ENCODE results near the gene KIAA1671. TPM values are rescaled to one million over a fixed set of nuclear protein-coding genes. Genes with fewer than 3 reads are reported as not detected.

Gene KIAA1671
- total RNA-seq, 2 experiments from 2014 or later: 9.4 to 10.6 TPM

DNA sequence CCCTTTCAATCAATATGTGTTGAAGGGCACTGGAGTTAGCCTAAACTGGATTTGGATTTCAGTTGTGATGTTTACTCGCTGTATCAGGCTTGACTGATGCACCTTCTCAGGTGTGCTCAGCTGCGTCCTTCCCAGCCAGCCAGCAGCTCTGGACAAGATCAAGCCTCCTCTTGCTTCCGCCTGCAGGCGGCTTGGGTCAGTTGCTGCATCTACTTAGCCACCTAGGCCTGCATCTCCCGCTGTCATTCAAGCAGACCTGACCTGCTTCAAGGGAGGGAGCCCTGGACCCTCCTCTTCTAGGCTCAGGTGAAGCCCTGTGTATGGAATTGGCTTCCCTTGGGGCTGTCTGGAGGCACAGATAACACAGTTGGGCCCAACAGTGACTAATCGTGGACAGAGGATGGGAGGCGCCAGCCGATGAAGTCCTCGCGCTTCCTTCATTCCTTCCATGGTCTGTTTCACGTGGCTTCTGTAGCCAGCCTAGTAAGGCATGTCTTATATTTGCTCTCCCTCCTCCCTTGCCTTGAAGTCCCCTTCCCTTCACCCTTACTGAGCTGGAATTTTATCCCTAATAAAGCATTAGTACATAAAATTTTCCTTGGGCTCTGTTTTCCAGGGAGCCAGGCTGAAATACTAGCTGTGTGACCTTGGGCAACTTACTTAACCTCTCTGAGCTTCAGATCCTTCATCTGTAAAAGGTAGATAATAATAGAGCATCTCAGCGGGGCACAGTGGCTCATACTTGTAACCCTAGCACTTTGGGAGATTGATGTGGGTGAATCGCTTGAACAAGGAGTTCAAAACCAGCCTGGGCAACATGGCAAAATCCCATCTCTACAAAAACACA, 3.9 kb upstream of the KIAA1671 start:
- POLR2A ChIA-PET: interaction anchor here (0.5 kb wide), 1 partner anchor 111 kb away, joined by 5 read pairs; no protein-coding TSS in a partner anchor
- CTCF ChIA-PET: interaction anchor here (0.6 to 1.5 kb wide), 4 partner anchors 10 to 163 kb away, joined by 3 to 4 read pairs (median 3); no protein-coding TSS in a partner anchor

DNA sequence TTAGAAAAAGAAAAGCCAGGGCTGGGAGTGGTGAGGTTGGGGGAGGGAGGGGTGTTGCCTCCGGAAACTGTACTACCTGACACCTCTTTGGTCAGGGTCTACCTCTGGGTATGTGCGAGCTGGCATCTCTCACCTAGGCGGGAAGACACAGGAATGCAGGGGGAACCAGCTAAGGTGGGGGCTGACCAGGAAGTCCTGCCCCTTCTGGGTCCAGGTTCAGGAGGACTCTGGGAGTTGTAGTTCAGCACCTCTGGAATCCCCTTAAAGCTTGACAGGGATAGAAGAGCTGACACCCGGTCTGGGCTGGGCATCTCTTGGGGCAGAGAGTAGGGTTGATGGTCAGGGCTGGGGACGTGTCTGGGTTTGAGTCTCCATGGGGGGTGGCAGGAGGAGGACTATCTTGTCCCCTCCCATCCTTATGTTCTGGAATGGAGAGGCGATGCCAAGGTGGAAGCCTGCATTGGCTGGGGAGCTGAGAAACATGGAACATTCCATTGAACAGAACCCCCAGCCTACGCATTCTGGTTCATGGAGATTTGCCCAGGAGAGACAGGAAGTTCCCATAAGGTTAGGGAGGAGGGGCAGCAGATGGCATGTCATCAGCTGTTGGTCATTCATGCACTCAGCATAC, 2.1 kb upstream of the KIAA1671 start:
- CTCF ChIA-PET: interaction anchor here (1.3 to 1.7 kb wide), 6 partner anchors 12 to 104 kb away, joined by 3 to 7 read pairs (median 5); no protein-coding TSS in a partner anchor
- POLR2A ChIA-PET: interaction anchor here (0.7 kb wide), 1 partner anchor 531 kb away, joined by 3 read pairs; no protein-coding TSS in a partner anchor

DNA sequence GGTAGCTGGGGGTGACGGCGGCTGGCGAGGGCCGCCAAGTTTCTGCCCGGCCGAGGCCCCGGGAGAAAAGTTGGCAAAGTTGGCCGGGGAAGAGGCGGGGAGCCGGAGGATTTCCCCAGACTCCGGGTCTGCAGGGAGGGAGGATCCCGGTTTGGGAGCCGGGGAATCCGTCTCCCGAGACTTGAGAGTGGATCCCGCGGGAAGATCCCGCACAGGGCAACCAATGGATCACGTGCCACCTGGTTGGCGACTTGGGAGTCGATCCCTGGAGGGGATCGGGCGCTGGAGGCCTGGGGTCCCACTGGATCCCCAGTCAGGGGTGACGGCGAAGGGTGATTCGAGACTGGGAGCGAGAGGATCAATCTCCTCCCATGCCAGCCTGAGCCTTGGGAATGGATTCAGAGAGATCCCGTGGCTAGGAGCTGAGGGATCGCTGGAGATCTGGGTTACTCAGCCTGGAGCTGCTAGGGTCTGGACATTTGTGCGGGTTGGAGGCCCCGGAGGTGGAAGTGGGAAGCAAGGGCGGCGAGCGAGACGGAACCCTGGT, 394 bp downstream of the KIAA1671 start:
- ChIA-PET CTCF (interaction anchor here (0.6 to 1.9 kb wide), 3 partner anchors 96 to 282 kb away, joined by 3 to 6 read pairs (median 3); no protein-coding TSS in a partner anchor), POLR2A (no interaction called here)

DNA sequence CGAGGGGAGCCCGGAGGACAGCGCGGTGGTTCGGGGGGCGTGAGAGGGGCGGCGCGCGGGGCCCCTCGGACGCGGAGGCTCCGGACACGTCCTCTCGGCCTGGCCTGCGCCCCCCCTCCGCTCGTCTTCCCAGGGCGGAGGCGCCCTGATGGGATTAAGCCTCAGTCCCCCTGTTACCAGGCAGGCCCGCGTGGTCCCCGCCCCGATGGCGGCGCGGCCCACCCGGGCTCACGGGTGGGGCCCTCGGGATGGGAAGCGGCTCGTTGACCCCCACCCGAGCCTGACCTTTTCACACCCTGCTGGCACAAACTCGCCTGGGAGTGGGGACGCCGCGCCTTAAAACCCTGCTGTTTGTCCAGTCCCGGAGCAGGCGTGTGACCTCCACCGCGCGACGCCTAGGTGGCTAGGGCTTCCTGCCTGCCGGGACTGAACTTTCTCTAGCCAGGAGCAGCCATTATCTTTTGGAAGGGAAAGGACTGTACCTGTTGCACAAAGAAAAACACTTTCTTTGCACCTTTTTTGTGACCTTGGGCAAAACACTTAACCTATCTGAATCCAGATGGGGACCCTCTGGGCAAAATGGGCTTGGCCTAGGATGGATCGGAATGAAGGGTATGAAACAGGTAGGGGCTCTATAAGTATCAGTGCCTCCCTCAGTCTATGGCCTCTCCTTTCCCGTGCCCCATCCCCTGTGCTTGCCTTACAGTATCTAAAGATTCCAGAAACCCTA, 1.0 kb downstream of the KIAA1671 start:
- ChIA-PET CTCF (interaction anchor here (0.9 to 1.9 kb wide), 3 partner anchors 95 to 106 kb away, joined by 3 to 6 read pairs (median 5); no protein-coding TSS in a partner anchor), POLR2A (no interaction called here)

DNA sequence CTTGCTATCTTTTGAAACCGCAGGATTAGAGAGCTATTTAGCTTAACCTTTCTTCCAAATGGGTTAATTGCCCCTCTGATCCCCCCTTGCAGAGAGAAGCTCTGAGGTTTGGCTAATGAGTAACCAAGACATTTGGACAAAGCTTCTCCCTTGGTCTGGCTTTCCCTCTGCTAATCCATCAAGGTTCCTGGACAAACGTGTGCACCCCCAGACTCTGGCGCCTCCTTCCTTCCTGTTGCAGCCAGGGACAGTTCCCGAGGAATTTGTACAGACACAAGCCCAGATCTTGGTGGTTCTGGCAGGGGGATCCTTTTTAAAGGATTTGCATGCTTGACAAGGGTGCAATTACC, 1.6 kb downstream of the KIAA1671 start:
- POLR2A ChIA-PET: no interaction called here

DNA sequence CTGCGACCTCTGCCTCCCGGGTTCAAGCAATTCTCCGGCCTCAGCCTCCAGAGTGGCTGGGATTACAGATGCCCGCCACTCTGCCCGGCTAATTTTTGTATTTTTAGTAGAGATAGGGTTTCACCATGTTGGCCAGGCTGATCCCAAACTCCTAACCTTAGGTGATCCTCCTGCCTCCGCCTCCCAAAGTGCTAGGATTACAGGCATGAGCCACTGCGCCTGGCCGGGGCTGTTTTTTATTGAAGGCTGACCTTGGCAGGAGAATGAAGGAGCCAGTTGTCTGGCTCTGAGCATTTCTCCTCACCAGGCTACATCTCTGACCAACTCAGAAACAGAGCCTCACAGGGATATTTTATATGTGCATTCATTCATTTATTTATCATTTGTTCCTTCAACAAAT, 2.3 kb downstream of the KIAA1671 start:
- CTCF ChIA-PET: no interaction called here
- POLR2A ChIA-PET: no interaction called here

More for the DNA sequence above, 1.6 kb downstream of the KIAA1671 start:
- CTCF ChIA-PET: interaction anchor here (0.9 to 1.9 kb wide), 3 partner anchors 95 to 105 kb away, joined by 3 to 6 read pairs (median 5); no protein-coding TSS in a partner anchor

DNA sequence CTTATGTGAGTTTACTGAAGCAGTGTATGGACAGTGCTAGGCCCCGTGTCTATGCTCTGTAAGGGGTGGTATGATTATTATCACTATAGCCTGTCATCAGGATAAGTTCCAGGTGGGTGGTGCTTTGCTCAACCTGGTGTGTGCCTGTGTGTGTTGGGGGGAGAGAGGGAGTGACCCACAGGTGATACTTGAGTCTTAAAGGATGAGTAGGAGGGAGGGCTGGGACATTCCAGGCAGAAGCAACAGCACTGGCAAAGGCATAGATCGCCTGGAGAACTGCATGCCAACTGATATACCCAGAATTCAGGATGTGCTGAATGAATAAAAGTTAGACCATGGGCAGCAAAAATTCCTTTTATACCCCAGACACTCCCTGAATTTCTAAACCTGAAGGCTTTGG, 4.5 kb downstream of the KIAA1671 start:
- CTCF ChIA-PET: no interaction called here
- POLR2A ChIA-PET: no interaction called here

DNA sequence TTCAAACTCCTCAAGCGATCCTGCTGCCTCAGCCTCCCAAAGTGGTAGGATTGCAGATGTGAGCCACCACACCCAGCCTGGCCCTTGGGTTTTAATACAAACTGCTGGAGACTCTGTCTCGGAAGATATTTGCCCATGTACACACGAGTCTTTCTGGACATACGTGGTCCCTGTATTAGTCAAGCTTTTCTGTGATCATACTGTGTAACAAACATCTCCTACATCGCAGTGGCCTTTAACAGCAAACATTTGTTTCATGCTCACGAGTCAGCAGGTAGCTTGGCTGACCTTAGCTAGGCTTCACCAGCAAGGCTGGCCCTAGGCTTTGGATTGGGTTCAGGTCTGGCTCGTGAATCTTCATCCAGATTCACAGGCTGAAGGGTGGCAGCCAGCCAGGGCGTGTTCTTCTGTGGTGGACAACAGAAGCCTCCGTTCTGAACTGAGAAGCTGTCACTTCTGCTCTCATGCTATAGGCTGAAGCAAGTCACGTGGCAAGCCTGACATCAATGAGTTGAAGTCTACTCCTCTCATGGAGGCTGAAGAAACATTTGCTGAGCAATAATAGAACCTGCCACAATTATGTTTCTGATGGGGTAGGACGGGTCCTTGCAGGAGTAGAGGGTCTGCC, 8.8 kb downstream of the KIAA1671 start:
- ChIA-PET CTCF (interaction anchor here (0.9 to 1.8 kb wide), 2 partner anchors 87 to 93 kb away, joined by 3 to 7 read pairs; no protein-coding TSS in a partner anchor), POLR2A (no interaction called here)

DNA sequence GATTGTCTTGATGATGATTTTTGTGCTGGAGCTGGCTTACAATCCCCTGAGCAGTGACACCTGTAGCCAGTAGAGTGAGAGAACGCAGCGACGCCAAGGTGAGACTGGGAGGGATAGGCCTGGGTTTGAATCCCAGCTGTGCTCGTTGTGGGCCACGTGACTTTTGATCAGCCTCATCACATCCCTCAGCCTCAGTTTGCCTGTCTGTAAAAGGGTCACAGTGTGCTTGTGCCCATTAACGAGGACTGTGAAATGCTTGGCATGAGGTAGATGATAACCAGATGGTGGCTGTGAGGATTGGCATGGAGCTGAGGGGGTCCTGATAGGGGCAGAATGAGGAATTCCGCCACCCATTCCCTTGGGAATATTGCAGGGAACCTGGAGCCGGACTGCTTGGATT, 9.6 kb downstream of the KIAA1671 start:
- CTCF ChIA-PET: interaction anchor here (1.2 to 1.8 kb wide), 2 partner anchors 24 to 86 kb away, joined by 4 to 7 read pairs; no protein-coding TSS in a partner anchor
- POLR2A ChIA-PET: no interaction called here

DNA sequence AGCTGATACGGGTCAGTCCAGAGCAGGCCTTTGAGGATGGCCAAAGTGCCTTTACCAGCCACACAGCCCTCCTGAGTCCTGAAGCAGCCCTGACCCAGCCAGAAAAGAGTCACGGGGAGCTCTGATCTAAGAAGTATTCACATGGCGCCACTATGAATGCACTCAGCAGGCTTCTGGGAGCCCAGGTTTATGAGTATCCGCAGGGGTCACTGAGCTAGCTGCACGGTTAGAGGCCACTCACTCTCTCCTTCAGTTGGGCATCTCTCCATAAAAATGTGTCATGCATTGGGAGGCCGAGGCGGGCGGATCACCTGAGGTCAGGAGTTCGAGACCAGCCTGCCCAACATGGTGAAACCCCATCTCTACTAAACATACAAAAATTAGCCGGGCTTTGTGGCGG, 10.3 kb downstream of the KIAA1671 start:
- ChIA-PET CTCF (interaction anchor here (1.1 to 1.2 kb wide), 2 partner anchors 11 to 25 kb away, joined by 4 to 6 read pairs; no protein-coding TSS in a partner anchor), POLR2A (no interaction called here)

DNA sequence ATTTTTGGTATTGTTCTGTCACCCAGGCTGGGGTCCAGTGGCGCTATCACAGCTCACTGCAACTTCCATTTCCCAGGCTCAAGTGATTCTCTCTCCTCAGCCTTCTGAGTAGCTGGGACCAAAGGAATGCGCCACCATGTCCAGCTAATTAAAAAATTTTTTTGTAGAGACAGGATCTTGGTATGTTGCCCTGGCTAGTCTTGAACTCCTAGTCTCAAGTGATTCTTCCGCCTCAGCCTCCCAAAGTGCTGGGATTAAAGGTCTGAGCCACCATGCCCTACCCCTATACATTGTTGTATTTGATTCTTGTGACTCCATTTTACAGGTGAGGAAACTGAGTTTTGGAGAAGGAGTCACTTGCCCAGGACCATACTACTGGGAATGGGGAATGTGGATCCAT, 11.9 kb downstream of the KIAA1671 start:
- POLR2A ChIA-PET: no interaction called here
- CTCF ChIA-PET: no interaction called here

DNA sequence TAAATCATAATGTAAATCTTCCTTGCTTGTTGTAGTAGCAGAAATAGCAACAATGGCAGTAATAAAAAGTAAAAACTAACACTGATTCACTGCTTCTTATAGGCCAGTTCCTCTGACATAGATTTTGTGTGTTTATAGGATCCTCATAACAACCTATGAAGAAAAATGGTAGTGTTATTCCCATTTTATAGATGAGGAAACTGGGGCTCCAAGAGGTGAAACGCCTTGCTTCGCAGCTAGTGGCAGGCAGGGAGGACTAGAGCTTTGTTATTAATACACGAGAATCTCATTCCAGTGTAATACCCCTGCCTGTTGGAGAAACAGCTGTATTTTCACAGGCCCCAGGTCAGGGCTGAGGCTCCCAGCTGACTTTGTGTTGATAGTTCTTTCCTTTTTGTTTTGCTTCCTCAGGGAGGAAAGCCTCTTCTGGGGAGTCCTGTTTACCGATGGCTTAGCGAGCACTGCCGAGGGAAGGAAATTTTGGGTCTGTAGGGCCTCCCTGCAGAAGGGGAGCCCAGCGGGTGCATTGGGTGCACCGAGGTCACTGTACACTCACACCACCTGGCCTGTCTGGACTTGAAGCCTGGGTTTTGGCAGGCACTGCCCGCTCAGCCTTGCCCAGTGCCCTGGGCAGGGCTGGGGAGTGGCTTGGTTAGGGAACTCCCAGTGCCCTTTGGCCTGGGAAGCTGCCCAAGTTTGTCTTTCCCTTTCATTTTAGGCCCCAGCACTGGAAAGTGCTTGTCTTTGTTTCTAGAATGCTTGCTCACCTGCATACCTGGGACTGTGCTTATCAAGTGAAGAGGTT, 13.5 kb downstream of the KIAA1671 start:
- CTCF ChIA-PET: no interaction called here
- POLR2A ChIA-PET: no interaction called here

DNA sequence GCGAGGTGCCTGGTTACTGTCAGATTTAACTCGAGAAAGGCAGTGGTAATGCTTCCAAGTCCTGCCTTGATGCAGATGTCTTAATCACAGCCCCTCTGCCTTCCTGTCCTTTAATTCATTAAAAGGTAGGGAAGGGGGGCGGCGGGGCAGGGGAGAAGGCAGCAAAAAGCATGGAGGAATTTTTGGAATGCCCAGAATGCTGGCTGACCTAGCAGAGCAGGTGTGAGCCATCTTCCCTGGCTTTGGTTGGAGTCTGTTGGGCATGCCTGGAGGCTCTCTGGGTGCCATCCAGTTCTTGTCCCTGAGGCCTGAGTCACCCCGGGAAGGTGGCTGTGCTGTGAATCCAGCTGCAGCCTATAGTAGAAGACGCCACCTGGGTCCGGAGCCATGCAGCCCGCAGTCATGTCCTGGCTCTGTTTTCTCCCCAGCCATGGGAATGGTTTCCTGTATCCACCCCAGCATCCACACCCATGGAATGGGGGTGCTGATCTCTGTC, 15.6 kb downstream of the KIAA1671 start:
- ChIA-PET CTCF (interaction anchor here (0.6 to 1.0 kb wide), 2 partner anchors 32 to 89 kb away, joined by 3 read pairs; no protein-coding TSS in a partner anchor), POLR2A (no interaction called here)

DNA sequence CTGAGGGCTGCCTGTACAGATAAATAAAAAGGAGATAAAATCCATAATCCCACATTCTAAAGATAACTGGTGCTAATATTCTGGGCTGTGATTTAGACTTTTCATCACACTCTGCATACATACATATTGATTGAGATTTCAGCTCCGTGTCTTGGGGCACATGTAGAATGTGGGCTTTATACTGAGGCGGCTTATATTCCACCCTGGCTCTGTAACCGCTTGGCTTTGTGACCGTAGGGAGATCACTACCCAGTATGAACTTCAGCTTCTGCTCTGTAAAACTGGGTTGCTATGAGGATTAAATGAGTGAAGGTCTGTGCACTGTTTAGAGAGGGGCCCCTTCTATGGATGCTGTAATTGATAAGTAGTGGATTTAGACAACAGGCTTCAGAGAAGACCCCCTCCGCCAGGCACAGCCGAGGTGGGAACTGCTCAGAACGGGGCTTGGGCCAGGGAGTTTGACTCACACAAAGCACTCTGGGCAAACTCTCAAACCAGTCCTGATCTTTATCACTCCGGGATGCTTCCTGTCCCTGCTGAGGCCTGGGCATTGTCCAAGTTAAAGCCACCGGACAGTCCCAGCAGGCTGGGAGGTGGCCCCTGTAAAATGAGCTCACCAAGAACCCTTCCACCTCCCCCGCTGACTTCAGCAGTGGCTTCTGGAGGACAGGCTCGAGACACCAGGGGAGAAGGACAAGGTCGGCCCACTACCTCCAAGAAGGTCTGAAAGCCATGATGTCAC, 17.2 kb downstream of the KIAA1671 start:
- ChIA-PET POLR2A (no interaction called here), CTCF (no interaction called here)

DNA sequence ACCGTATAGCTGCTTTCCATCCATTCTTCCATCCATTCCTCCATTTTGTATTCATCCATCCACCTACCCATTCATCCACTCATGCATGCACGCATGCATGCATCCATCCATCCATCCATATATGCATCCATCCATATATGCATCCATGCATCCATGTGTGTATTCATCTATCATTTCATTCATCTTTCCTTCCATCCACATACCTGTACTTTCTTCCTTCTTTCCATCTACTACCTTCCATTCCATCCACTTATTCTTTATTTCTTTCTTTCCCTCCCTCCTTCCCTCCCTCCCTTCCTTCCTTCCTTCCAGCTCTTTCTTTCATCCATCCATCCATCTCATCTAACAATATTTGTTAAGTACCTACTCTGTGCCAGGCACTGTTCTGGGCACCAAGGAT, 19.9 kb downstream of the KIAA1671 start:
- ChIA-PET POLR2A (no interaction called here), CTCF (no interaction called here)

DNA sequence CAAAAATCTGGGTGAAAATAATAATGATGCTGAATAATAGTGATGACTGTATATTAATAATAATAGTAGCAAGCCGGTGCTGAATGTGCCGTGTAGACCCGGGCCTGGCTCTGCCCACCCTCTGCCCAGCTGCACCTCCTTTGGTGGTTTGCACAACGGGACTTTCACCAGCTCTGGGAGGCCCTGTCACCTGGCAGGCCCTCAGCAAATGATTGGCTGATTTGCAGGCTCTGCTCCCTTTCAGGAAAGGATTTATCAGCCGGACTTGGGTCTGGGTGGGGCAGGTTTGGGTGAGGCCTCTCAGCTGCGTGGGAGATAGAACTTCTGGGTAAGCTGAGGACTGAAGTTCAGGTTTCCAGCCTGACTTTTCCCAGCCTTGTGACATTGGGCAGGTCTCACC, 21.4 kb downstream of the KIAA1671 start:
- ChIA-PET POLR2A (no interaction called here), CTCF (interaction anchor here (1.0 to 1.2 kb wide), 2 partner anchors 22 to 75 kb away, joined by 3 to 5 read pairs; no protein-coding TSS in a partner anchor)

DNA sequence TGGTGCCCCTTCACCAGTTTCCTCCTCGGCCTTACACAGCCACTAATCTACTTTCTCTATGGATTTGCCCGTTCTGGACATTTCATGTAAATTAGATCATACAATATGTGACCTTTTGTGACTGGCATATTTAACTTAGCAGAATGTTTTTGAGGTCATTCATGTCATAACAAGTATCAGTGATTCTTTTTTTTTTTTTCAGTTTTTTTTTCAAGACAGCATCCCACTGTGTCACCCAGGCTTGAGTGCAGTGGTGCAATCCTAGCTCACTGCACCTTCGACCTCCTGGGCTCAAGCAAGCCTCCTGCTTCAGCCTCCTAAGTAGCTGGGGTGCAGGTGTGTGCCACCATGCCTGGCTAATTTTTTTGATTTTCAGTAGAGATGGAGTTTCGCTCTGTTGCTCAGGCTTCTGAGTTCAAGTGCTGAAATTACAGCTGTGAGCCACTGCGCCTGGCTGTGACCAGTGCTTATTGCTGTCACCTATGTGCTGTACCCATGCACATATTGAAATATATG, 22.7 kb downstream of the KIAA1671 start:
- CTCF ChIA-PET: no interaction called here
- POLR2A ChIA-PET: no interaction called here

Data from activated CD8-positive, alpha-beta memory T cell treated with anti-CD3 and anti-CD28 coated beads for 36 hours (primary cell).